Fibroblast of lung (primary cell): ENCODE measurements around the gene PCED1A.

ENCODE experiments used
- EZH2 ChIP-seq: IDR thresholded peaks from 2 replicates; pipeline ENCODE4 v1.5.1; 2012; ENCODE audit warnings: low read length, control low read depth, mild to moderate bottlenecking; ENCODE audit errors: missing control alignments
- TF ChIP-seq, protein P1 (sequence below), 2 donors: IDR thresholded peaks in 1 of 2; conservative IDR thresholded peaks in 1 of 2; 1 replicate in 1 of 2; 2 replicates in 1 of 2; pipeline ENCODE4 v1.5.1; 2011 to 2012; ENCODE audit warnings: low read length in 2 of 2, control low read depth in 1 of 2, inconsistent platforms in 1 of 2, low read depth in 1 of 2, mild to moderate bottlenecking in 1 of 2

DNA sequence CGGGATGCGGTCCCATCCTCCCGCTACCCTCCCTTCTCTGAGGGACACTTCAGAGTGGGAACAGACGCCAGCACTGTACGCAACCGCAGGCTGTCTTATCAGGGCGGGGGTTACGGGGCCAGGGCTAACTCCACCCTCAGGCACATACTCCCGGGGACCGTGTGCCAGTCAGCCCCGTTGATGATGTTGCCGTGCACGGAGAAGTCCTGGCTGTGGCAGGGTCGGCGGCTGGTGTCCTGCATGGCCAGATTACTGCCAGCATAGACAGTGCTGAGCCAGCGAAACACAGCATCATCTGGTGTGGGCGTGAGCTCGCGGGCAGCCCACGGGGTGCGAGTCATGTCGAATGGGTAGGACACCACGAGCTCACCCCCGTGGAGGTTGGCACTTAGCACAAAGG lies 45.0 kb downstream of the PCED1A start:
- TF ChIP-seq, protein P1, sequence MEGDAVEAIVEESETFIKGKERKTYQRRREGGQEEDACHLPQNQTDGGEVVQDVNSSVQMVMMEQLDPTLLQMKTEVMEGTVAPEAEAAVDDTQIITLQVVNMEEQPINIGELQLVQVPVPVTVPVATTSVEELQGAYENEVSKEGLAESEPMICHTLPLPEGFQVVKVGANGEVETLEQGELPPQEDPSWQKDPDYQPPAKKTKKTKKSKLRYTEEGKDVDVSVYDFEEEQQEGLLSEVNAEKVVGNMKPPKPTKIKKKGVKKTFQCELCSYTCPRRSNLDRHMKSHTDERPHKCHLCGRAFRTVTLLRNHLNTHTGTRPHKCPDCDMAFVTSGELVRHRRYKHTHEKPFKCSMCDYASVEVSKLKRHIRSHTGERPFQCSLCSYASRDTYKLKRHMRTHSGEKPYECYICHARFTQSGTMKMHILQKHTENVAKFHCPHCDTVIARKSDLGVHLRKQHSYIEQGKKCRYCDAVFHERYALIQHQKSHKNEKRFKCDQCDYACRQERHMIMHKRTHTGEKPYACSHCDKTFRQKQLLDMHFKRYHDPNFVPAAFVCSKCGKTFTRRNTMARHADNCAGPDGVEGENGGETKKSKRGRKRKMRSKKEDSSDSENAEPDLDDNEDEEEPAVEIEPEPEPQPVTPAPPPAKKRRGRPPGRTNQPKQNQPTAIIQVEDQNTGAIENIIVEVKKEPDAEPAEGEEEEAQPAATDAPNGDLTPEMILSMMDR (conservative IDR thresholded peaks at IDR 0.05 in 1 of 2, IDR thresholded peaks at IDR 0.05 in 1 of 2; ENCODE audit: low read depth in 1 of 2, low read length in 2 of 2): no peak
- TF ChIP-seq EZH2: no peak
